Measurements from ENCODE around the gene ITGAD.

- TF ChIP-seq EP300 (IDR thresholded peaks at IDR 0.05; ENCODE audit: borderline replicate concordance in 1 of 2, low read depth in 1 of 2, low read length in 1 of 2) (no peak), EZH2phosphoT487 (IDR thresholded peaks at IDR 0.05; ENCODE audit: borderline replicate concordance, low read depth) (no peak), CTCF (IDR thresholded peaks at IDR 0.05) (no peak), RAD21 (IDR thresholded peaks at IDR 0.05; ENCODE audit: low read length) (no peak)
- TF ChIP-seq, protein P1, sequence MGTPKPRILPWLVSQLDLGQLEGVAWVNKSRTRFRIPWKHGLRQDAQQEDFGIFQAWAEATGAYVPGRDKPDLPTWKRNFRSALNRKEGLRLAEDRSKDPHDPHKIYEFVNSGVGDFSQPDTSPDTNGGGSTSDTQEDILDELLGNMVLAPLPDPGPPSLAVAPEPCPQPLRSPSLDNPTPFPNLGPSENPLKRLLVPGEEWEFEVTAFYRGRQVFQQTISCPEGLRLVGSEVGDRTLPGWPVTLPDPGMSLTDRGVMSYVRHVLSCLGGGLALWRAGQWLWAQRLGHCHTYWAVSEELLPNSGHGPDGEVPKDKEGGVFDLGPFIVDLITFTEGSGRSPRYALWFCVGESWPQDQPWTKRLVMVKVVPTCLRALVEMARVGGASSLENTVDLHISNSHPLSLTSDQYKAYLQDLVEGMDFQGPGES (IDR thresholded peaks at IDR 0.05; ENCODE audit: low read depth, low read length) = no peak
- TF ChIP-seq, protein P2, sequence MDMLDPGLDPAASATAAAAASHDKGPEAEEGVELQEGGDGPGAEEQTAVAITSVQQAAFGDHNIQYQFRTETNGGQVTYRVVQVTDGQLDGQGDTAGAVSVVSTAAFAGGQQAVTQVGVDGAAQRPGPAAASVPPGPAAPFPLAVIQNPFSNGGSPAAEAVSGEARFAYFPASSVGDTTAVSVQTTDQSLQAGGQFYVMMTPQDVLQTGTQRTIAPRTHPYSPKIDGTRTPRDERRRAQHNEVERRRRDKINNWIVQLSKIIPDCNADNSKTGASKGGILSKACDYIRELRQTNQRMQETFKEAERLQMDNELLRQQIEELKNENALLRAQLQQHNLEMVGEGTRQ (IDR thresholded peaks at IDR 0.05; ENCODE audit: borderline replicate concordance, low read depth, low read length) = no peak
Measured at GRCh38 chr16:31344712-31345111, 48.4 kb upstream of the ITGAD start.

All from SK-N-SH (cell line).